ENCODE results near the gene RNF220.

Gene RNF220

DNA sequence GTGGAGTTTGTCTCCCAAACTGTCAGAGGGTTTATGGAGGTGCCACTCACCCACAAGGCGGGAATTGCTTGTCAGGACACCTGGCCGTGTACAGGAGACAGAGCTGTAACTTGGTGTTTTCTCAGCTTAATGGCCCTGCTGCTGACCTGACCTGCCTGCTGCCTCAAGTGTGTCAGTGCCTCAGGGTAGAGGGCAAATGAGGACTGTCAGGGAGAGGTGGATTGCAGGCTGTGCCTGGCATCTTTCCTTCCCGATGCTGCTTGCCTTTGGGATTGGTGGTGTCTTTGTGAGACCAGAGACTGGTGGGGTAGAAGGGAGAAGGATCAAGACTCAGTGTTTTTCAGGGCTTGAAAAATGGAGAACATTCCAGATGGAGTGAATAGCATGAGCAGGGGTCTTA lies 237.9 kb downstream of the RNF220 start:
- H3K27ac ChIP-seq (ENCODE audit: low read depth, low read length): no peak overlapping the region
- no peaks in the 10 kb centered on the region for H3K9me3 ChIP-seq (ENCODE audit: control insufficient read depth, insufficient read depth, low read length)
- H3K79me2 ChIP-seq (ENCODE audit: control insufficient read depth, low read length): 0 out of 2 replicates have a peak, but pooled peaks cover 5% of the 10 kb centered on the region
- TF ChIP-seq, protein P1, sequence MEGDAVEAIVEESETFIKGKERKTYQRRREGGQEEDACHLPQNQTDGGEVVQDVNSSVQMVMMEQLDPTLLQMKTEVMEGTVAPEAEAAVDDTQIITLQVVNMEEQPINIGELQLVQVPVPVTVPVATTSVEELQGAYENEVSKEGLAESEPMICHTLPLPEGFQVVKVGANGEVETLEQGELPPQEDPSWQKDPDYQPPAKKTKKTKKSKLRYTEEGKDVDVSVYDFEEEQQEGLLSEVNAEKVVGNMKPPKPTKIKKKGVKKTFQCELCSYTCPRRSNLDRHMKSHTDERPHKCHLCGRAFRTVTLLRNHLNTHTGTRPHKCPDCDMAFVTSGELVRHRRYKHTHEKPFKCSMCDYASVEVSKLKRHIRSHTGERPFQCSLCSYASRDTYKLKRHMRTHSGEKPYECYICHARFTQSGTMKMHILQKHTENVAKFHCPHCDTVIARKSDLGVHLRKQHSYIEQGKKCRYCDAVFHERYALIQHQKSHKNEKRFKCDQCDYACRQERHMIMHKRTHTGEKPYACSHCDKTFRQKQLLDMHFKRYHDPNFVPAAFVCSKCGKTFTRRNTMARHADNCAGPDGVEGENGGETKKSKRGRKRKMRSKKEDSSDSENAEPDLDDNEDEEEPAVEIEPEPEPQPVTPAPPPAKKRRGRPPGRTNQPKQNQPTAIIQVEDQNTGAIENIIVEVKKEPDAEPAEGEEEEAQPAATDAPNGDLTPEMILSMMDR (IDR thresholded peaks at IDR 0.05; ENCODE audit: low read depth, low read length, poor library complexity, severe bottlenecking): no peak
- TF ChIP-seq EZH2phosphoT487 (IDR thresholded peaks at IDR 0.05; ENCODE audit: borderline replicate concordance, low read length): no peak
- H3K4me3 ChIP-seq (ENCODE audit: low read length): no peak overlapping the region
- H4K20me1 ChIP-seq (ENCODE audit: control insufficient read depth, insufficient read depth, low read depth, low read length): no peaks in the 10 kb centered on the region
- H3K27me3 ChIP-seq (ENCODE audit: control insufficient read depth, low read length): no peaks in the 10 kb centered on the region
- H3K4me1 ChIP-seq (ENCODE audit: control insufficient read depth, low read length): no peaks in the 10 kb centered on the region
- H3K4me2 ChIP-seq (ENCODE audit: low read length): no peak overlapping the region
- no peaks in the 10 kb centered on the region for H3F3A ChIP-seq (ENCODE audit: control insufficient read depth, insufficient read depth)
- H3K9me2 ChIP-seq (replicated peaks; ENCODE audit: control insufficient read depth, low read length): no peaks in the 10 kb centered on the region
- H3K36me3 ChIP-seq (ENCODE audit: control insufficient read depth, low read length): peaks cover 93% of the 10 kb centered on the region

DNA sequence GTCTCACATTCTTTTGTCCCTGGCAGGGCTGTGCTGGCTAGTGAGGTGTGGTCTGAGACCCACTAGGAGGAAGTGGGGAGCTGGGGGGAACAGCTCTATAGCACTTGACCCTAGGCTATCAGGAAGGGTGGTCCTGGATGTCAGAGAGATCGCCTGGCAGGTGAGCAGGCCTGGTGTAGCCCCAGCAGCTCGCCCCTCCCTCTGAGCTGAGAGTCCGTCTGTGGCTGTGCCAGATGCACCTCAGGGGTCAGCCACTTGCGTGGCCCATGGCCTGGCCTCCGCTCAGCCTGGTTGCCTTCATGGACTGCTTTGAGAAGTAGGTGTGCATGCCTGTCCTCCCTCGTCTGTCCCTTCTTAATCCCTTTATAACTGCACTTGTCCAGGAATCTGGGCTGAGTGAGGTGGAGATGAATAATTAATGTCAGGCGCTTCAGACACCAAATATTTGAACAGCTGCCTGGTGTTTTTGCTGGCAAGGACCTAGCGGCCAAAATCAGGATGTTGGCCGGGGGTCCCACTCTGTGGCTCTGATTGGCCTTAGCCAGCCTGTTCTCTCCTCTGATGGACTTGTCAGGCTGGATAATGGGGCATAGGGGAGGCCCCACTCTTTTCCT lies 238.8 kb downstream of the RNF220 start:
- 0 out of 2 replicates have a peak, but pooled peaks cover 5% of the 10 kb centered on the region for H3K79me2 ChIP-seq (ENCODE audit: control insufficient read depth, low read length)
- TF ChIP-seq, protein P1 (IDR thresholded peaks at IDR 0.05; ENCODE audit: low read depth, low read length, poor library complexity, severe bottlenecking): no peak
- no peak for TF ChIP-seq EZH2phosphoT487 (IDR thresholded peaks at IDR 0.05; ENCODE audit: borderline replicate concordance, low read length)
- no peak overlapping the region for H3K4me2 ChIP-seq (ENCODE audit: low read length)
- H3K27me3 ChIP-seq (ENCODE audit: control insufficient read depth, low read length): no peaks in the 10 kb centered on the region
- 0 out of 2 replicates have a peak, but pooled peaks cover 3% of the 10 kb centered on the region for H4K20me1 ChIP-seq (ENCODE audit: control insufficient read depth, insufficient read depth, low read depth, low read length)
- H3K27ac ChIP-seq (ENCODE audit: low read depth, low read length): no peak overlapping the region
- H3F3A ChIP-seq (ENCODE audit: control insufficient read depth, insufficient read depth): no peaks in the 10 kb centered on the region
- no peaks in the 10 kb centered on the region for H3K4me1 ChIP-seq (ENCODE audit: control insufficient read depth, low read length)
- H3K9me2 ChIP-seq (replicated peaks; ENCODE audit: control insufficient read depth, low read length): no peaks in the 10 kb centered on the region
- H3K9me3 ChIP-seq (ENCODE audit: control insufficient read depth, insufficient read depth, low read length): no peaks in the 10 kb centered on the region
- no peak overlapping the region for H3K4me3 ChIP-seq (ENCODE audit: low read length)
- H3K36me3 ChIP-seq (ENCODE audit: control insufficient read depth, low read length): peaks cover 91% of the 10 kb centered on the region

DNA sequence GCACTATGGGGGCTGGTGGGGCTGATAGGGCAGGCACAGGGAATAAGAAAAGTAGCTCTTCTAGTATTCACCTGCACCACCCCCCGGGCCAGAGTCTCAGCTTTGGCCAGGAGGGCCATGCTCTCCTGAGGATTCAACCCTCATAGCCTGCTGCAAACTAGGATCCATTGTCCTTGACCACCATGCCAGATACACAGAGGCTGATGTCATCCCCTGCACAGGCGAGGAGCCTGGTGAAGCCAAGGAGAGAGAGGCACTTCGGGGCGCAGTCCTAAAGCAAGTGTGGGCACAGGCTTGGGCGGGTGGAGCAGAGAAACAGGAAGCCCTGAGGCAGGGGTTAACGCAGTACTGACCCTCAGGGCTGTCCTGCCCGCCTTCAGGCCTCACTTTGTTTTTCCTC lies 239.8 kb downstream of the RNF220 start:
- Histone ChIP-seq H3K9me2 (replicated peaks; ENCODE audit: control insufficient read depth, low read length) (no peaks in the 10 kb centered on the region), H3K4me2 (ENCODE audit: low read length) (no peak overlapping the region), H3K4me3 (ENCODE audit: low read length) (no peak overlapping the region), H3K36me3 (ENCODE audit: control insufficient read depth, low read length) (peaks cover 94% of the 10 kb centered on the region), H3K27me3 (ENCODE audit: control insufficient read depth, low read length) (no peaks in the 10 kb centered on the region), H3K9me3 (ENCODE audit: control insufficient read depth, insufficient read depth, low read length) (no peaks in the 10 kb centered on the region), H3K4me1 (ENCODE audit: control insufficient read depth, low read length) (no peaks in the 10 kb centered on the region), H3K27ac (ENCODE audit: low read depth, low read length) (no peak overlapping the region), H3K79me2 (ENCODE audit: control insufficient read depth, low read length) (0 out of 2 replicates have a peak, but pooled peaks cover 5% of the 10 kb centered on the region), H3F3A (ENCODE audit: control insufficient read depth, insufficient read depth) (no peaks in the 10 kb centered on the region), H4K20me1 (ENCODE audit: control insufficient read depth, insufficient read depth, low read depth, low read length) (0 out of 2 replicates have a peak, but pooled peaks cover 3% of the 10 kb centered on the region)
- TF ChIP-seq, protein P1 (IDR thresholded peaks at IDR 0.05; ENCODE audit: low read depth, low read length, poor library complexity, severe bottlenecking): no peak
- no peak for TF ChIP-seq EZH2phosphoT487 (IDR thresholded peaks at IDR 0.05; ENCODE audit: borderline replicate concordance, low read length)
